CD4-positive, alpha-beta T cell treated with Interferon alpha-2 for 1 hour (primary cell): ENCODE data around the gene KDM2B.
A peak's percentile ranks its signal among the peaks of the same experiment; 100 is the strongest.
"Not testable (repeated sequence)": the region's sequence is repeated elsewhere in the genome, so short reads cannot be mapped to it uniquely, and the experiment has no call there.

Source experiments
- DNase-seq, 2 donors: peaks; one replicate each; pipeline ENCODE4 v3.0.0-alpha.2; 2020 to 2022

KDM2B gene

GRCh38 chr12:121499929-121500793 is 80.7 kb downstream of the KDM2B start:
- DNase-seq: peak; percentile 68 to 78

- DNase-seq: no peak
These were observed 85.1 kb downstream of the KDM2B start for GRCh38 chr12:121495746-121496145.

GRCh38 chr12:121494093-121494787 is 86.6 kb downstream of the KDM2B start:
- DNase-seq: peak; percentile 36 to 64

- DNase-seq: no peak
These were observed 90.2 kb downstream of the KDM2B start for GRCh38 chr12:121490401-121491281.

- no peak for DNase-seq
These were observed 90.9 kb downstream of the KDM2B start for GRCh38 chr12:121489874-121490273.

- no peak for DNase-seq
These were observed 95.9 kb downstream of the KDM2B start for GRCh38 chr12:121484967-121485366.

- DNase-seq: not testable (repeated sequence)
These were observed 96.3 kb downstream of the KDM2B start for GRCh38 chr12:121484564-121484963.

GRCh38 chr12:121483949-121484348 is 96.9 kb downstream of the KDM2B start:
- no peak for DNase-seq

- DNase-seq: no peak
These were observed 104.3 kb downstream of the KDM2B start for GRCh38 chr12:121476477-121476876.

GRCh38 chr12:121475279-121475678 is 105.5 kb downstream of the KDM2B start:
- DNase-seq: no peak

- DNase-seq: no peak
These were observed 108.5 kb downstream of the KDM2B start for GRCh38 chr12:121472150-121472905.

GRCh38 chr12:121470751-121471150 is 110.1 kb downstream of the KDM2B start:
- DNase-seq: no peak

- no peak for DNase-seq
These were observed 112.4 kb downstream of the KDM2B start for GRCh38 chr12:121468499-121468801.

GRCh38 chr12:121467638-121468498 is 113.0 kb downstream of the KDM2B start:
- DNase-seq: no peak

GRCh38 chr12:121466794-121467637 is 113.8 kb downstream of the KDM2B start:
- DNase-seq: peak; percentile 90 to 93

- peak in 1 of 2 donors; percentile 47 for DNase-seq
These were observed 114.7 kb downstream of the KDM2B start for GRCh38 chr12:121465921-121466793.

GRCh38 chr12:121464331-121464730 is 116.5 kb downstream of the KDM2B start:
- DNase-seq: no peak

- no peak for DNase-seq
These were observed 119.8 kb downstream of the KDM2B start for GRCh38 chr12:121461048-121461447.

GRCh38 chr12:121456551-121456950 is 124.3 kb downstream of the KDM2B start:
- DNase-seq: no peak
